ENCODE measurements around the gene IAH1. TPM values are rescaled to one million over a fixed set of nuclear protein-coding genes. Genes with fewer than 3 reads are reported as not detected.
A peak's percentile ranks its signal among the peaks of the same experiment; 100 is the strongest.

Gene IAH1, protein sequence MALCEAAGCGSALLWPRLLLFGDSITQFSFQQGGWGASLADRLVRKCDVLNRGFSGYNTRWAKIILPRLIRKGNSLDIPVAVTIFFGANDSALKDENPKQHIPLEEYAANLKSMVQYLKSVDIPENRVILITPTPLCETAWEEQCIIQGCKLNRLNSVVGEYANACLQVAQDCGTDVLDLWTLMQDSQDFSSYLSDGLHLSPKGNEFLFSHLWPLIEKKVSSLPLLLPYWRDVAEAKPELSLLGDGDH
- 10 to 100 TPM; 42.8 to 50.2 (median 47.9) TPM for polyA plus RNA-seq (ENCODE audit: insufficient read length in 4 of 4)

GRCh38 chr2:9474361-9475057 is at the start of gene IAH1:
TSS of gene IAH1 (plus strand) at chr2:9474551. CDS start at chr2:9474567, 16 bp downstream.
- peak in 3 of 4 donors; percentile 1 to 47 (median 33) for DNase-seq (ENCODE audit: low read depth in 4 of 4, low spot score in 3 of 4)

DNA sequence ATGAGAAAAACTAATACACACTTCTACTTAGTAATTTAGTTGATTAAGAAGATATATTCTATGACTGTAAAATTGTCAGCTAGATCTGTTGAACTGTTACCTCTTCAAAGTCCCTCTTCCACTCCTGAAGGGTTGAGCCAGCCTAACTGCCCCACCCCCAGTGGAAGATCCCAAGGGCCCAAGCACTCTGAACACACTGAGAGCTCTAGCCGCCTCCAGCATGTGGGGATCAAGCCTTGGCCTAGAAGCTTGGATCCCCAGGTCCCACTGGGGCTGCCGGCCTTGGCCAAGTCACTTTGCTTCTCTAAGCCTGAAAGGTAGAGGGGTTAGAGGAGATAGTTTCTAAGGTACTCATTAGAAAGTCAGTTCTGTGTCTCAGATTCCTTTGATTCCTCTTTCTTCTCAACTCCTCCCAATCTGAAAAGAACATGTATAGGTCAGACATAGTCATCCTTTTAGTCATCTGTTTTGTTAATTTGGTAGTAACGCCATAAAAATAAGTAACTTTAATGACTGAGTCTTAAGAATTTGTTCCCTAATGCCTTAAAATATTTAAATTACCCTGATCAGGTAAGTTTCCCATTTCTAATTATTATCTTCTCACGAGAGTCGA is 45.3 kb upstream of the IAH1 start:
- DNase-seq (ENCODE audit: low read depth in 4 of 4, low spot score in 3 of 4) = no peak

- DNase-seq (ENCODE audit: low read depth in 4 of 4, low spot score in 3 of 4) = no peak
Measured at GRCh38 chr2:9430316-9431293, 43.7 kb upstream of the IAH1 start.

DNA sequence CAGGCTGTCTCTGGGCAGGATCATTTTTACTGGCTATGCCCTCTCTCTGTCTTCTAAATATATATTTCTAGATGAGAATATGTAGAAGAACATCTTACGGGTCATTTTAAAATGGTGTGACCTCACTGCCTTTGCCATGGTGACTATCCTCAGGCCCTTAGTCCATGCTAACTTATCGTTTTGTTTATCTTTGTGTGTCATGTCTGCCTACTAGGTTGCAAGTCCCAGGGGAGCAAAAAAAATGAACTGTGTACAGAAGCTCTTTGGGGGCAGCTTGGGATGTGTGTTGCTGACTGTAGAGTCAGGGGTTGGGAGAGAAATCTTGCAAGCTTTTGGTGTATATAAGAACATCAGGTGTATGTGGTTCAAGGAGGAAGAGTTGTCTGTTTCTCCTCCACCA is 39.9 kb upstream of the IAH1 start:
- no peak for DNase-seq (ENCODE audit: low read depth in 4 of 4, low spot score in 3 of 4)

- no peak for DNase-seq (ENCODE audit: low read depth in 4 of 4, low spot score in 3 of 4)
Measured at GRCh38 chr2:9439536-9439935, 34.8 kb upstream of the IAH1 start.

DNA sequence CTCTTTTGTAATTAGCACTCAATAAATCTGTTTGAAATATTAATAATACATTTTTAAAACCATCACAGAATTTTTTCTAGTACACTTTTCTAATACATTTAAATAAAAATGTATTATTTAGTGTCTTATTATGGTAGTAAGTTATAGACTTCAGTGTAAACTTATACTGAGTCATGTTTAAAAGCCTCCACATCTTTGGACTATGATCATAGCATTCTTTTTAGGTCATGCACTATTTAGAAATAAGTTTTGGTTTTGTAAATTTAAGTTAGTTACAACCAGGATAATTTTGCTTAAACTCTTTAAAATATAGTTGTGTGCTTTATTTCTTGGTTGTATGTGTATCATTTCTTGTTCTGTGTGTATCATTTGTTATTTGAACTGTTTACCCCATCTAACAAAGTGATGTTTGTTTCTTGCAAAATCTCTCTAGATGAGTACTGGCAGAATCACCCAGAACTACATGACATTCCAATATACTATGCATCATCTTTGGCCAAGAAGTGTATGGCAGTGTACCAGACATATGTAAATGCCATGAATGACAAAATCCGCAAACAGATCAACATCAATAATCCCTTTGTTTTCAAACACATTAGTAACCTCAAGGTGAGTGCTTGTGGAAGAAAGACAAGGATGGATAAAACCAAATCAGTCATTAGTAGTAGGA is 34.2 kb upstream of the IAH1 start:
- no peak for DNase-seq (ENCODE audit: low read depth in 4 of 4, low spot score in 3 of 4)

DNA sequence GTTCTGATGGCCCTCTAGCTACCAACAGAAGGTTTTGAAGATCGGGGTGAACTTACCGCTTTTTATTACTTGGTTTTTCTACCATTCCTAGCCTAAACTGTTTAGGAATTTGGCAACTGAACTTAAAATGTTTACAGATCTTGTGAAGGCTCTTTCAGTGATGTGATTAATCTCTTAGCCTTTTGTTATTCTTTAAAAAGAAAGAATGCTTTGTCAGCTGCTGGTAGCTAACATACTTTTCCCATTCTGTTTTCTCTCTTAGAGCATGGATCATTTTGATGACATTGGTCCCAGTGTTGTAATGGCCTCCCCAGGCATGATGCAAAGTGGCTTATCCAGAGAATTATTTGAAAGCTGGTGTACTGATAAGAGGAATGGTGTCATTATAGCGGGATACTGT is 32.8 kb upstream of the IAH1 start:
- DNase-seq (ENCODE audit: low read depth in 4 of 4, low spot score in 3 of 4) = no peak

DNA sequence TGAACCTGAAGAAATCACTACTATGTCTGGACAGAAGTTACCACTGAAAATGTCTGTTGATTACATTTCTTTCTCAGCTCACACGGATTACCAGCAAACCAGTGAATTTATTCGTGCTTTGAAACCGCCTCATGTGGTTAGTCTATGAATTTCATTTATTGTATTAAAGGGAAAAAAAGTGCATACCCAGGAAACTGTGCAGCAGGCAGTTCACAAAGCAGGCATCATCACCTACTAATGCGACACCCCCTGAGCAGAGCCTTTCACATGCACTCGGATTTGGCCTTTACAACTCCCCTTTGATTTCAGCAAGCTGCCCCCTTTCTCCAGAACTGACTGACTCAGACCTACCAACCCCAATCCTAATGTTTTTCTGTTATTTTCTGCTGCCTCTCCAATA is 30.8 kb upstream of the IAH1 start:
- no peak for DNase-seq (ENCODE audit: low read depth in 4 of 4, low spot score in 3 of 4)

- no peak for DNase-seq (ENCODE audit: low read depth in 4 of 4, low spot score in 3 of 4)
Measured at GRCh38 chr2:9445089-9445488, 29.3 kb upstream of the IAH1 start.

DNA sequence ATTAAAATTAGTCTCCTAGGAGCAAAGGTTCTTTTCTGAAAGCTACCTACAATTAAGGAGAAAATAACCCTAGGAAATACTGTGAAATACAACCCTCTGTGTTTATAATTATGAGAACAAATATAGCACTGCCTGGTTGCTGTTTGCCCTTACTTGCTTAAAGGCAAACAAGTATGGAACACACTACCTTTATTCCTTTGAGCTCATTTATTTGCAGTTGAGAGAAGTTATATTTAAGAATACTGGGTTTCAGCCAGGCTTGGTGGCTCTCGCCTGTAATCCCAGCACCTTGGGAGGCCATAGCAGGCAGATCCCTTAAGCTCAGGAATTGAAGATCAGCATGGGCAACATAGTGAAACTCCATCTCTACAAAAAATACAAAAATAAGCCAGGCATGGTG is 23.1 kb upstream of the IAH1 start:
- no peak for DNase-seq (ENCODE audit: low read depth in 4 of 4, low spot score in 3 of 4)

DNA sequence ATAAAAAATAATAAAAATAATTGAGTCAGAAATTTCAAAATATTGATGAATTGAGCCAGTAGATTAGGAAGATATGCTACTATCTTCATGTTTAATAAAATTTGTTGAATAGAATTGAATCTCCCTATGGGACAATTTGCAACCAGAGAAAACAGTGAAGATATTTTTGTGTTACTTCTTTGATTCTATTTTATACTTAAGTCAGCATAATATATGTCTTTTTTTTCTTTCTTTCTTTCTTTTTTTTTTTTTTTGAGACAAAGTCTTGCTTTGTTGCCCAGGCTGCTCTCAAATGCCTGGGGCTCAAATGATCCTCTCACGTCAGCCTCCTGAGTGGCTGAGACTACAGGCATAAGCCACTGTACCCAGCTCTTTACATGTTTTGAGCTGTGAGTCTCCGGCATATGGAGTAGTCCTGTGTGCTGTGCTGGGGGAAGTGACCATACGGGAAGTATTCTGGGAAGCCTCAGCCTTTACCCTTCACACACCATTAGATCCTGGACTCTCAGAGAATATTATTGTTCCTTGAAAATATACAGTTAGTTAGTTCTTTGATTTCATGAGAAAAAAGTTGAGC is 13.8 kb upstream of the IAH1 start:
- DNase-seq (ENCODE audit: low read depth in 4 of 4, low spot score in 3 of 4) = no peak

DNA sequence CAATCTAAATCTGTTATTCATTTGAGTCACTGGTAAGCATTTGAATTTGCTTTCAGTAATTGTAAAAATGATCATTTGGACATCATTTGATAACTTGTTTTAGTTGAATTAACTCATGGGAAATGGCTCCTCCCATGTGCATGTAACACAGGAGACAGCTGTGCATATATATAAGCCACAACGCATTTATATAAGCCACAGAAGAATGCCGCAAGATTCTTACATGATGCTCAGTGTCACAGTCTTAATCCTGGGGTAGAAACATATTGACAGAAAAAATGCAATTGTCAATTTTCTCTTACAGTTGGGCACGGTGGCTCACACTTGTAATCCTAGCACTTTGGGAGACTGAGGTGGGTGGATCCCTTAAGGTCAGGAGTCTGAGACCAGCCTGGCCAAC is 13.3 kb upstream of the IAH1 start:
- DNase-seq (ENCODE audit: low read depth in 4 of 4, low spot score in 3 of 4) = no peak

GRCh38 chr2:9462313-9462712 is 12.0 kb upstream of the IAH1 start:
- DNase-seq (ENCODE audit: low read depth in 4 of 4, low spot score in 3 of 4) = no peak

DNA sequence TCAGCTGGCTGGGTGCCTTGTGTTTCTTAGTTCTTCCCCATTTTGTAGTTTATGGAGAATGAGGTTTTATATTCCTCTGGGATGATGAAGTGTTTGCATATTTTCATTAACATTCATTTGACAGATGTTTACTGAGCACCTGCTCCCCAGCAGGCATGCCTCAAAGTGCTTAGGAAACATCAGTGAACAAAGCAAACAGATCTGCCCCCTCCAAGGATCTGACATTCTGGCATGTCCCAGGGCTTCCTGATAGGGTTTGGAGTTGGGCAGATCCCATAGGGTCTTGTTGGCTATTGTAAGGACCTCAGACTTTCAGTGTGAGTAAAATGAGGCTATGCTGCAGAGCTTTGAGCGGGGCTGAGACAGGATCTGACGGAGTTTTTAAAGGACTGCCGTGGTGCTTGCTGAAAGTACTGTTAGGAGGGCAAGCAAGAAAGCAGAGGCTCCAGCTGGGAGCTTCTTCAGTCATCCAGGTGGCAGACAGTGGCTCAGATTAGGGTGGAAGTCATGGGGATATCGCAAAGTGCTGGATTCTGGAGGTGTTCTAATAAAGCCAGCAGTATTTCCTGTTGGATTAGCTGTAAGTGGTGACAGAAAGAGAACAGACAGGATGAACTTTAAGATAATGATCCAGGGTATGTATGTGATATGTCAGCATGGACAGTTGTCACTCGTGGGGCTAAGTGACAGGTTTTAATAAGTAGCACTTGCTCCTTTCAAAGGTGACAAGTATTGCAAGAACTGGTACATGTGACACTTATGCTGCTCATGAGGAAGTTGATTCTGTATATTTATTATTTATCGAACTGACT is 11.3 kb upstream of the IAH1 start:
- no peak for DNase-seq (ENCODE audit: low read depth in 4 of 4, low spot score in 3 of 4)

DNA sequence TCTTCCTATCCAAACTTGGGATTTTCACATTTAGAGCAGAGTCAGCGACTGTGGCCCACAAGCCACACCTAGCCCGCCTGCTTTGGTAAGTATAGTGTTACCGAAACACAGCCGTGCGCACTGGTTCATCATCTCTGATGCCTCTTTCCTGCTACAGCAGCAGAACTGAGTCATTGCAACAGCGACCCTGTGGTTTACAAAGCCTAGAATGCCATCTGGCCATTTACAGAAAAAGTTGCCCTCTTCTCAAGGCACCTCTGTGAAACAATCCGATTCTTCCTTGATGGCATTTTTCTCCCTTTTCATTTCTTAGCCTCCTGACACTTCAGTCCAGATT is 10.7 kb upstream of the IAH1 start:
- no peak for DNase-seq (ENCODE audit: low read depth in 4 of 4, low spot score in 3 of 4)

DNA sequence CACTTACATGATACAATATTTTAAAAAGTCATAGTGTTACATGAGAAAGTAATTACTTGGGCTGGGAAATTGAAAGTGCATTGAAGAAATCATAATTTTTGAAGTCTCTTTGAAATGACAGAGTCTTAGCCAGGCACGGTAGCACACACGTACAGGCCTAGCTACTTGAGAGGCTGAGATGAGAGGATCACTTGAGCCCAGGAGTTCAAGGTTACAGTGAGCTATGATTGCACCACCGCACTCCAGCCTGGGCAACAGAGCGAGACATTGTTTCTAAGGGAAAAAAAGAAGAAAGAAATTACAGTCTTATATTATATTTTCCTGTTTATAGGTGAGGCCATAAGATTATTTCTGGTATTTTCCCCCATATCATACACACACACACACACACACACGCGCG is 9.2 kb upstream of the IAH1 start:
- no peak for DNase-seq (ENCODE audit: low read depth in 4 of 4, low spot score in 3 of 4)

DNA sequence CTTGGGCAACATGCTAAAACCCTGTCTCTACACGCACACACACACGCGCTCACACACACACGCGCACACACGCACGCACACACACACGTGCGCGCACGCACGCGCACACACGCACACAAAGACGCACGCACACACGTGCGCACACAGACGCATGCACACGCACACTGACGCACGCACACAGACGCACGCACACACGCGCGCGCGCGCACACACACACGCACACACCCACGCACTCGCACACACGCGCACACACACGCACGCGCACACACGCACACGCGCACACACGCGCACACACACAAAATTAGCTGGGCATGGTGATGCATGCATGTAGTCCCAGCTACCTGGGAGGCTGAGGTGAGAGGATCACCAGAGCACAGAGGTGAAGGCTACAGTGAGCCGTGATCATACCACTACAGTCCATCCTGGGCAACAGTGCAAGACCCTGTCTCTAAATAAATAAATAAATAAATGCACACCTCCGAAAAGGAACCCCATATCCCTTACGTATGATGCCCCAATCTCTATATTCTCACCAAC is 8.1 kb upstream of the IAH1 start:
- DNase-seq (ENCODE audit: low read depth in 4 of 4, low spot score in 3 of 4) = no peak

DNA sequence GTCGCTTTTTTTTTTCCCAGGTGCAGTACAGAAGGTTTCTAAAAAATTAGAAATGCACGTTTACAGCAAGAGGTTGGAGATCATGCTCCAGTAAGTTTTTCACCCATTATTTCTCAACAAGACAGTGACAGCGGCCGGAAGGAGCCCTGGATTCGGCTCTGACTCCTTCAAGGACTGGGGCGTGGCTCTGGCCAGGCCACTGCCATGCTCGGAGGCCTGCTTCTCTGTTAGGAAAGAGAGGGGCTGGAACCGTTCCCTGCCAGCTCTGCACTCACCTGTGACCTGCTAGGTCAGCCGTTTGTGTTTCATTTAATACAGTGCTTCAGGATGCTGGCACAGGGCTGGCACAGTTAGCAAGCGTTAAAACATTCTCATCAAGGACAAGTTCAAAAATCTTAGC is 6.7 kb upstream of the IAH1 start:
- DNase-seq (ENCODE audit: low read depth in 4 of 4, low spot score in 3 of 4) = no peak

GRCh38 chr2:9471206-9471605 is 3.1 kb upstream of the IAH1 start:
- DNase-seq (ENCODE audit: low read depth in 4 of 4, low spot score in 3 of 4) = no peak
